ENCODE results near the gene ZFAND6. TPM values are rescaled to one million over a fixed set of nuclear protein-coding genes. Genes with fewer than 3 reads are reported as not detected.

ZFAND6 gene
- total RNA-seq, 1 experiment from 2014 or later: 89.7 TPM

DNA sequence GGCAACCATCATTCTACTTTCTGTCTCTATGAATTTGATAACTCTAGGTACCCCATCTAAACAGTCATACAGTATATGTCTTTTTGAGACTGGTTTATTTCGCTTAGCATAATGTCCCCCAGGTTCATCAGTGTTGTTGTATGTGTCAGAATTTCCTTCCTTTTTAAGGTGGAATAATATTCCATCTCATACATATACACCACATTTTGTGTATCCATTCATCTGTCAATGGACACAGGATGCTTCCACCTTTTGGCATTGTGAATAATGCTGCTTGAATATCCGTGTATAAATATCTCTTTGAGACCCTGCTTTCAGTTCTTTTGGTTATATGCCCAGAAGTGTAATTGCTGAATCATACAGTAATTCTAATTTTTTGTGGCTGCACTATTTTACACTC, 10.4 kb upstream of the ZFAND6 start:
- Mint-ChIP-seq H3K27me3 (ENCODE audit: low read depth) (no peaks in the 10 kb centered on the region; the same call in 1 of the 2 replicates), H3K4me1 (no peaks in the 10 kb centered on the region), H3K9me3 (no peaks in the 10 kb centered on the region), H3K36me3 (ENCODE audit: insufficient read depth in 1 of 3, low read depth in 3 of 3) (no peaks in the 10 kb centered on the region), H3K27ac (no peak overlapping the region), H3K4me3 (no peak overlapping the region)
- Histone ChIP-seq H4K91ac (ENCODE audit: insufficient read length, low read depth, low read length) (no peak overlapping the region), H2BK15ac (ENCODE audit: low read depth, low read length) (no peak overlapping the region), H2BK12ac (ENCODE audit: insufficient read length, low read depth, low read length) (no peak overlapping the region), H3K23ac (ENCODE audit: insufficient read length, low read depth, low read length) (no peak overlapping the region), H4K5ac (ENCODE audit: insufficient read length, low read depth, low read length) (no peak overlapping the region), H3K56ac (ENCODE audit: insufficient read length, low read depth, low read length) (no peak overlapping the region), H2BK120ac (ENCODE audit: low read depth, low read length, poor library complexity, severe bottlenecking) (no peak overlapping the region), H3K18ac (ENCODE audit: insufficient read length, low read depth, low read length) (no peak overlapping the region), H3K9me3 (ENCODE audit: control insufficient read depth, low read depth, low read length) (no peaks in the 10 kb centered on the region), H2BK20ac (ENCODE audit: low read depth, low read length, poor library complexity, severe bottlenecking) (no peak overlapping the region), H3K27ac (ENCODE audit: insufficient read length, low read depth, low read length) (no peak overlapping the region), H3K4me2 (ENCODE audit: insufficient read depth, insufficient read length, low read length) (no peak overlapping the region), H3K14ac (ENCODE audit: insufficient read depth, low read length) (no peak overlapping the region), H4K20me1 (ENCODE audit: control insufficient read depth, insufficient read depth, insufficient read length) (no peaks in the 10 kb centered on the region), H3K23me2 (ENCODE audit: insufficient read length, low read depth, low read length, poor library complexity, severe bottlenecking) (no peaks in the 10 kb centered on the region), H2BK5ac (ENCODE audit: insufficient read length, low read length) (no peak overlapping the region), H3K79me1 (ENCODE audit: insufficient read depth, low read depth, low read length, poor library complexity, severe bottlenecking) (no peaks in the 10 kb centered on the region), H4K8ac (replicated peaks; ENCODE audit: insufficient read length, low read depth, low read length) (no peak overlapping the region), H3K27me3 (ENCODE audit: insufficient read depth, low read length) (no peaks in the 10 kb centered on the region), H2AK5ac (ENCODE audit: insufficient read length, low read length) (no peak overlapping the region), H3K9ac (ENCODE audit: extremely low read depth, insufficient read length, low read length) (no peak overlapping the region), H3K4ac (ENCODE audit: low read depth, low read length) (no peak overlapping the region), H2AFZ (ENCODE audit: low read length) (no peak overlapping the region), H3K4me1 (ENCODE audit: insufficient read depth, low read length) (no peaks in the 10 kb centered on the region), H3K79me2 (ENCODE audit: insufficient read depth, low read length) (no peaks in the 10 kb centered on the region), H3T11ph (ENCODE audit: low read length) (no peak overlapping the region)
- WGBS (ENCODE audit: extremely low coverage, insufficient read length, low lambda C conversion rate): no CpG with 5 or more reads among the region's 2 CpGs
- no peak for DNase-seq
- TF ChIP-seq, protein P1, sequence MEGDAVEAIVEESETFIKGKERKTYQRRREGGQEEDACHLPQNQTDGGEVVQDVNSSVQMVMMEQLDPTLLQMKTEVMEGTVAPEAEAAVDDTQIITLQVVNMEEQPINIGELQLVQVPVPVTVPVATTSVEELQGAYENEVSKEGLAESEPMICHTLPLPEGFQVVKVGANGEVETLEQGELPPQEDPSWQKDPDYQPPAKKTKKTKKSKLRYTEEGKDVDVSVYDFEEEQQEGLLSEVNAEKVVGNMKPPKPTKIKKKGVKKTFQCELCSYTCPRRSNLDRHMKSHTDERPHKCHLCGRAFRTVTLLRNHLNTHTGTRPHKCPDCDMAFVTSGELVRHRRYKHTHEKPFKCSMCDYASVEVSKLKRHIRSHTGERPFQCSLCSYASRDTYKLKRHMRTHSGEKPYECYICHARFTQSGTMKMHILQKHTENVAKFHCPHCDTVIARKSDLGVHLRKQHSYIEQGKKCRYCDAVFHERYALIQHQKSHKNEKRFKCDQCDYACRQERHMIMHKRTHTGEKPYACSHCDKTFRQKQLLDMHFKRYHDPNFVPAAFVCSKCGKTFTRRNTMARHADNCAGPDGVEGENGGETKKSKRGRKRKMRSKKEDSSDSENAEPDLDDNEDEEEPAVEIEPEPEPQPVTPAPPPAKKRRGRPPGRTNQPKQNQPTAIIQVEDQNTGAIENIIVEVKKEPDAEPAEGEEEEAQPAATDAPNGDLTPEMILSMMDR (conservative IDR thresholded peaks at IDR 0.05): no peak

Data from H9 (cell line).